K562 (cell line): ENCODE results near the gene IP6K1.

ENCODE experiments used
- BRCA1 ChIP-seq, 2 experiments: fragments of 450-650 bp in 1 of 2; sonication (generic) in 1 of 2; formaldehyde crosslinking in 1 of 2; IDR thresholded peaks; 2 replicates each; pipeline versions ENCODE4 v1.5.0 to v1.6.1; 2017 to 2020; ENCODE audit warnings: mild to moderate bottlenecking in 1 of 2, missing genetic modification reagents in 1 of 2
- CTCF ChIP-seq, 3 experiments: IDR thresholded peaks in 2 of 3; conservative IDR thresholded peaks in 1 of 3; 2 replicates each; pipeline ENCODE4 v1.5.1; 2011 to 2012; ENCODE audit warnings: low read length in 3 of 3, mild to moderate bottlenecking in 3 of 3, control low read depth in 2 of 3, improper control_type of control experiment in 1 of 3, inconsistent platforms in 1 of 3, low read depth in 1 of 3, mixed read lengths in 1 of 3, moderate library complexity in 1 of 3; ENCODE audit not compliant: insufficient read depth in 2 of 3
- ESRRB ChIP-seq: fragments of 250-450 bp; sonication (Bioruptor Pico); IDR thresholded peaks from 2 replicates; pipeline ENCODE4 v1.5.0; 2020; ENCODE audit warnings: mild to moderate bottlenecking, moderate library complexity, borderline replicate concordance
- HINFP ChIP-seq: fragments of 450-650 bp; conservative IDR thresholded peaks from 2 replicates; pipeline ENCODE4 v1.6.1; 2016; ENCODE audit warnings: missing genetic modification characterization, low read depth, mild to moderate bottlenecking, control low read depth, missing compliant biosample characterization
- RNF219 ChIP-seq: fragments of 250-450 bp; sonication (Bioruptor Pico); IDR thresholded peaks from 2 replicates; pipeline ENCODE4 v1.5.0; 2022; ENCODE audit warnings: mild to moderate bottlenecking
- SIN3A ChIP-seq, 2 experiments: fragments of 150-350 bp in 1 of 2; IDR thresholded peaks; 2 replicates each; pipeline ENCODE4 v1.6.1; 2011 to 2016; ENCODE audit warnings: borderline replicate concordance in 2 of 2, low read depth in 2 of 2, low read length in 2 of 2, mild to moderate bottlenecking in 2 of 2, moderate library complexity in 2 of 2; ENCODE audit not compliant: control insufficient read depth in 1 of 2
- SNIP1 ChIP-seq: fragments of 450-650 bp; IDR thresholded peaks from 2 replicates; pipeline ENCODE4 v1.7.1; 2017; ENCODE audit warnings: low read depth, mild to moderate bottlenecking
- TCF3 ChIP-seq: sonication (generic); formaldehyde crosslinking; IDR thresholded peaks from 2 replicates; pipeline ENCODE4 v1.4.0; 2020; ENCODE audit warnings: mild to moderate bottlenecking, missing genetic modification reagents
- ZNF174 ChIP-seq: fragments of 250-450 bp; sonication (Bioruptor Pico); IDR thresholded peaks from 2 replicates; pipeline ENCODE4 v1.4.0; 2020; ENCODE audit warnings: mild to moderate bottlenecking

GRCh38 chr3:49719214-49719884 is 67.0 kb downstream of the IP6K1 start, which contains the start of gene AMIGO3:
- TF ChIP-seq ZNF174 (CRISPR knock-in tag) (no peak), ESRRB (CRISPR knock-in tag) (no peak), SIN3A (IDR thresholded peaks at IDR 0.05; ENCODE audit: borderline replicate concordance in 2 of 2, control insufficient read depth in 1 of 2, low read depth in 2 of 2, low read length in 2 of 2) (no peak), TCF3 (CRISPR knock-in tag) (no peak), HINFP (tag) (no peak), RNF219 (CRISPR knock-in tag) (no peak), CTCF (IDR thresholded peaks at IDR 0.05 in 2 of 3, conservative IDR thresholded peaks at IDR 0.05 in 1 of 3; ENCODE audit: insufficient read depth in 2 of 3, low read depth in 1 of 3, low read length in 3 of 3) (peak in 1 of 3 experiments; percentile 34; a peak in 1 of 6 replicates), BRCA1 (IDR thresholded peaks at IDR 0.05) (no peak), BRCA1 (CRISPR knock-in tag; IDR thresholded peaks at IDR 0.05) (no peak), SNIP1 (no peak)
